GM11168 (cell line): ENCODE measurements around the gene MYH13.

ENCODE experiments used
- in situ Hi-C: fragments of 300-500 bp; cut with MboI; formaldehyde crosslinking; loops from one replicate; pipeline ENCODE4 v1.12.0; 2022; ENCODE audit warnings: low sequenced_read_pairs; ENCODE audit not compliant: unreplicated experiment

The MYH13 gene

DNA sequence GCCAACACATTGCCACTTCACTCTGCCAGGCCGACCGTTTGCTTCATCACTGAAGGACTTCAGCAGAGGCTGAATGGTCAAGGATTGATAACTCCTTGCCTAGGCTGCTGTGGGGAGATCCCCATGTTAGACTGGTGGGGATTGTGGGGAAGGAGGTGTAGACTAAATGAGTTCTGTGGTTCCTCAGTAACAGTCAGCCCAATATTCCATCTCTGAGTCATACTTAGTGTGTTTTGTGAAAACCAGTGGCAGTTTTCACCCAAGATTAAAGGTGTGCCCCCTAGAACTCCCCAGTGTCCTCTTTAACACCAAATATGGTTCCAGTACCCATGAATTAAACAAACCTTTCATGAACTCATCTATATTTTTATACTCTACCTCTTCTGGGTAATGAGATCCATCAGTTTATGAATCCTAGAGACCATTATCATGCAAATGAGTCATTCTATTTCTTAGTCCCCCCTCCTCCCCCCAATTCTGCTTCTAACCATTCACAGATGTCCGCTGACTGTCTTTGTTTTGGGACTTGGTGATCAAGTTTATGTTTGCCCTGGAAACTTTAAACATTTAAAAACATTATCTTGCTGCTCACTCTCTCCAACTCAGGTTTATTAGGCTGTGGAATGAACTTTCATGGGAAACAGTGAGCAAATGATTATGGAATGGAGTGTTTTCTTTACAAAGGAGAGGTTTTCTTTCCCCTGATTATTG is 107.6 kb downstream of the MYH13 start:
- in situ Hi-C loops: no loop called here

DNA sequence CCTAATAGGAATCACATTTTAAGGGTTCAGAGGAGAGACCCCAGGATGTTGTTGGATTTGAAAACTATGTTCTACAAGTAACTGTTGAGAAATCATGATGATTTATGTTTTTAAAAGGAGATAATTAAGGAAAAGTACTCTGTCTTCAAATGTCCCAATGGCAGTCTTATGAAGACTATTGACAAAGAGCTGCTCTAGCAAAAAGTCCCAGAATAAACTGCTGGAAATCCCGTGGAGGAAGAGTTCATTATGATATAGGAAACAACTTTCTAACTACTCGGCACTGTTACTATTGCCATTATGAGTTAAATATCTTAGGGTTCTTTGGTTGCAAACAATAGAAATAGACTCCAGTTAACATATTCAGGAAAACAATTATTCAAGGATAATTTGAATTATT is 108.8 kb downstream of the MYH13 start:
- in situ Hi-C loops: no loop called here

DNA sequence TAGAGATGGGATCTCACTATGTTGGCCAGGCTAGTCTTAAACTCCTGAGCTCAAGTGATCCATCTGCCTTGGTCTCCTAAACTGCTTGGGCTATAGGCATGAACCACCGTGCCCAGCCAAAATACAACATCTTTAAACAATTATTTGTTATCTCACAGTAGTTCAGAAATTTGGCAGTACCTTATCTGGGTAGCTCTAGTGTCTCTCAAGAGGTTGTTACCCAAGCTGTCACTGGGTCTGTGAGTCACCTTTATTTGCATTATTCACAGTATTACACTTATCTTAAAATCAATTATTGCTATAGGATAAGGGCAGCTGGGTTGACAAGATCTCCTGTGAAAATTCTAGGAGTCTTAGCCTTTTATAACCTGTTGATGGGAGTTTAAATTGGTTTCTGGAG is 110.4 kb downstream of the MYH13 start:
- in situ Hi-C loops: no loop called here

DNA sequence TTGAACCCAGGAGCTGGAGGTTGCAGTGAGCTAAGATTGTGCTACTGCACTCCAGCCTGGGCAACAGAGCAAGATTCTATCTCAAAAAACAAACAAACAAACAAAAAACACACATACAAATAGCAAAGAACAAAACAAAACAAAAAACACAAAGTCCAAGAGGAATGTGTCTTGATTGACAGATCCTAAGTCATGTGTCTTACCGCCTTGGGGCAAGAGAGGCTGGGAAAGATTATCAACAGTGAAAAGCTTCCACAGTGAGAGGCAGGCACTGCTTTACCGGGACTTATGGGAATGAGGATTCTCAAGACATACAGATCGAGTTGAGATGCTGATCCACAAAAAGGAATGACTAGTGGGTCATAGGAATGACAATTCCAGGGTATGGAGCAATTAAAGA is 111.7 kb downstream of the MYH13 start:
- in situ Hi-C loops: no loop called here

DNA sequence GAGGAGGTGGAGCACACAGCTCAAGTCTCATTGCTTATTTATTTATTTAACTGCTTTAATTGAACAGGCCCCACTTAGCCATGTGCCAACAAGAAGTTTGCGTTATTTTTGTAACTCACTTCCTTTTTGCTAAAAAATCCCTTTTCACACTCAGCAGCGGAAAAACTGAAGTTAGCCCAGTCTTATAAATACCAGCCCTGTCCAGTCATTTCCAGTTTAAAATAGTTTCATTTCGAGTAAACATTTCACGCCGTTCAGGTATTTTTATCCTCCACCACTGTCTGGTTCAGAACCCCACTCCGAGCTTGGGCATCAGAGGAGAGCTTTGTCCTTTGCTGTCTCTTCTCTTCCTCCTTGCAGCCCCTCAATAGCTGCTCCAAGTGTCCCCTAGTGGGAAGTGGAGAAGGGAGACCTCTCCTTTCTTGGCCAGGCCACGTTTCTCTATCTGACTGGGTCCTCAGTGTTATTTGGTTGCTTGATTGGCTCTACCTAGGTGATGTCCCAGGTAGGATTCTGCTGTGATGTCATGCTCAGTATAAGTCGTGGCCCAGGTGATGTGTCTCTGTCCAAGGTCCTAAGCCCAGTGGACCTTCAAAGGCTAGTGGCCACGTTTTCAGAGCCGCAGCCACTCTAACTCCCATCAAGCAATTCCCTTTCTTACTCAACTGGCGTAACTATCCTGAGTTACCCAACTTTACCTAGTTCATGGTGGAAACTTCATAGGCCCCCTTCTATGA is 121.4 kb downstream of the MYH13 start:
- in situ Hi-C loops: no loop called here
